ENCODE results near the gene INPP4B. TPM values are rescaled to one million over a fixed set of nuclear protein-coding genes. Genes with fewer than 3 reads are reported as not detected.

Gene INPP4B
- total RNA-seq, 1 donor from 2014 or later: 3.4 TPM

- H3K4me3 Mint-ChIP-seq (ENCODE audit: low read depth): no peak overlapping the region
- peaks cover 5% of the 10 kb centered on the region for H3K4me1 Mint-ChIP-seq (ENCODE audit: low read depth)
- no peaks in the 10 kb centered on the region for H3K27me3 Mint-ChIP-seq
- H3K36me3 Mint-ChIP-seq (ENCODE audit: insufficient read depth): no peaks in the 10 kb centered on the region
- peaks cover 7% of the 10 kb centered on the region for H3K9me3 Mint-ChIP-seq (ENCODE audit: low read depth)
- TF ChIP-seq CTCF (IDR thresholded peaks at IDR 0.05; ENCODE audit: unreplicated experiment): no peak
- DNase-seq (ENCODE audit: low spot score, unreplicated experiment): no peak
- peak overlapping the region; percentile 4 for H3K27ac Mint-ChIP-seq
Observed at GRCh38 chr4:142567199-142567598, 278.9 kb downstream of the INPP4B start.

GRCh38 chr4:142566777-142567176 is 279.3 kb downstream of the INPP4B start:
- no peak overlapping the region for H3K4me3 Mint-ChIP-seq (ENCODE audit: low read depth)
- H3K4me1 Mint-ChIP-seq (ENCODE audit: low read depth): peaks cover 5% of the 10 kb centered on the region
- H3K27me3 Mint-ChIP-seq: no peaks in the 10 kb centered on the region
- TF ChIP-seq CTCF (IDR thresholded peaks at IDR 0.05; ENCODE audit: unreplicated experiment): no peak
- H3K36me3 Mint-ChIP-seq (ENCODE audit: insufficient read depth): no peaks in the 10 kb centered on the region
- H3K9me3 Mint-ChIP-seq (ENCODE audit: low read depth): peaks cover 7% of the 10 kb centered on the region
- H3K27ac Mint-ChIP-seq: no peak overlapping the region
- no peak for DNase-seq (ENCODE audit: low spot score, unreplicated experiment)

- TF ChIP-seq CTCF (IDR thresholded peaks at IDR 0.05; ENCODE audit: unreplicated experiment): no peak
- Mint-ChIP-seq H3K9me3 (ENCODE audit: low read depth) (peaks cover 7% of the 10 kb centered on the region), H3K27me3 (no peaks in the 10 kb centered on the region), H3K4me1 (ENCODE audit: low read depth) (peaks cover 5% of the 10 kb centered on the region), H3K36me3 (ENCODE audit: insufficient read depth) (no peaks in the 10 kb centered on the region), H3K4me3 (ENCODE audit: low read depth) (no peak overlapping the region), H3K27ac (no peak overlapping the region)
- no peak for DNase-seq (ENCODE audit: low spot score, unreplicated experiment)
Observed at GRCh38 chr4:142566243-142566642, 279.9 kb downstream of the INPP4B start.

- H3K4me3 Mint-ChIP-seq (ENCODE audit: low read depth): no peak overlapping the region
- peaks cover 7% of the 10 kb centered on the region for H3K9me3 Mint-ChIP-seq (ENCODE audit: low read depth)
- peaks cover 5% of the 10 kb centered on the region for H3K4me1 Mint-ChIP-seq (ENCODE audit: low read depth)
- no peak overlapping the region for H3K27ac Mint-ChIP-seq
- no peak for DNase-seq (ENCODE audit: low spot score, unreplicated experiment)
- no peaks in the 10 kb centered on the region for H3K27me3 Mint-ChIP-seq
- no peaks in the 10 kb centered on the region for H3K36me3 Mint-ChIP-seq (ENCODE audit: insufficient read depth)
- TF ChIP-seq CTCF (IDR thresholded peaks at IDR 0.05; ENCODE audit: unreplicated experiment): no peak
Observed at GRCh38 chr4:142565771-142566170, 280.3 kb downstream of the INPP4B start.

GRCh38 chr4:142563682-142564291 is 282.3 kb downstream of the INPP4B start:
- no peak for DNase-seq (ENCODE audit: low spot score, unreplicated experiment)
- Mint-ChIP-seq H3K4me1 (ENCODE audit: low read depth) (peaks cover 10% of the 10 kb centered on the region), H3K27me3 (no peaks in the 10 kb centered on the region), H3K9me3 (ENCODE audit: low read depth) (peaks cover 7% of the 10 kb centered on the region), H3K27ac (no peak overlapping the region), H3K4me3 (ENCODE audit: low read depth) (no peak overlapping the region), H3K36me3 (ENCODE audit: insufficient read depth) (no peaks in the 10 kb centered on the region)
- no peak for TF ChIP-seq CTCF (IDR thresholded peaks at IDR 0.05; ENCODE audit: unreplicated experiment)

All from progenitor cell of endocrine pancreas (in vitro differentiated cells).